Mammary epithelial cell (primary cell): ENCODE measurements around the gene ARHGDIB.

ENCODE experiments used
- CTCF ChIP-seq, 2 donors: IDR thresholded peaks in 1 of 2; conservative IDR thresholded peaks in 1 of 2; 2 replicates each; pipeline ENCODE4 v1.5.1; 2011 to 2012; ENCODE audit warnings: inconsistent platforms in 2 of 2, low read length in 2 of 2, mild to moderate bottlenecking in 2 of 2, control low read depth in 1 of 2, low read depth in 1 of 2; ENCODE audit not compliant: insufficient read depth in 1 of 2; ENCODE audit errors: extremely low read depth in 1 of 2
- EZH2 ChIP-seq: IDR thresholded peaks from 2 replicates; pipeline ENCODE4 v1.6.1; 2012; ENCODE audit warnings: low read length, inconsistent platforms, borderline replicate concordance

GRCh38 chr12:14948672-14949071 lies 12.7 kb downstream of the ARHGDIB start:
- TF ChIP-seq EZH2 (no peak), CTCF (conservative IDR thresholded peaks at IDR 0.05 in 1 of 2, IDR thresholded peaks at IDR 0.05 in 1 of 2; ENCODE audit: extremely low read depth in 1 of 2, insufficient read depth in 1 of 2, low read depth in 1 of 2, low read length in 2 of 2) (no peak)
